CD4-positive, alpha-beta memory T cell (primary cell): Measurements from ENCODE around the gene C22orf42. TPM values are rescaled to one million over a fixed set of nuclear protein-coding genes. Genes with fewer than 3 reads are reported as not detected.

Experiments used
- CTCF ChIA-PET: fragments of 350-600 bp; sonication (Branson Sonifier 250); formaldehyde crosslinking; loops from one replicate; lab custom pipeline; 2021; ENCODE audit warnings: inconsistent platforms; ENCODE audit not compliant: partially characterized antibody; lab: Charles Lee
- POLR2A ChIA-PET: fragments of 350-600 bp; sonication (Branson Sonifier 250); formaldehyde crosslinking; loops from one replicate; lab custom pipeline; 2021; ENCODE audit not compliant: partially characterized antibody; lab: Charles Lee
- DNase-seq, 5 donors: peaks; one replicate each; pipeline versions ENCODE4 v3.0.0 to v3.0.0-alpha.2; 2020 to 2022; ENCODE audit warnings: mixed read lengths in 1 of 5
- H3K27ac ChIP-seq: one replicate; pipeline ENCODE4 v1.7.0; 2013; ENCODE audit warnings: low read depth, low read length
- H3K27me3 ChIP-seq: 2 replicates; pipeline ENCODE4 v1.7.0; 2013; ENCODE audit warnings: mild to moderate bottlenecking, low read length, moderate library complexity; ENCODE audit not compliant: insufficient read depth
- H3K36me3 ChIP-seq: 2 replicates; pipeline ENCODE4 v1.7.0; 2013; ENCODE audit warnings: mild to moderate bottlenecking, low read length, moderate library complexity; ENCODE audit not compliant: insufficient read depth
- H3K4me1 ChIP-seq: 2 replicates; pipeline ENCODE4 v1.7.0; 2013; ENCODE audit warnings: mild to moderate bottlenecking, low read length, moderate library complexity; ENCODE audit not compliant: insufficient read depth
- H3K4me3 ChIP-seq, 2 donors: one replicate each; pipeline ENCODE4 v1.7.0; 2013; ENCODE audit warnings: low read length in 2 of 2, mild to moderate bottlenecking in 1 of 2
- H3K9me3 ChIP-seq, 2 donors: one replicate each; pipeline ENCODE4 v1.7.0; 2013; ENCODE audit warnings: low read length in 2 of 2, control low read depth in 1 of 2; ENCODE audit not compliant: control insufficient read depth in 1 of 2
- H3K27ac Mint-ChIP-seq, 7 donors: one replicate each; pipeline ENCODE4 v1.8.0; 2020 to 2021; ENCODE audit warnings: mixed read lengths in 7 of 7, mild to moderate bottlenecking in 6 of 7, inconsistent platforms in 3 of 7, moderate library complexity in 3 of 7
- H3K27me3 Mint-ChIP-seq, 2 donors: one replicate each; pipeline ENCODE4 v1.8.0; 2020 to 2021; ENCODE audit warnings: mixed read lengths in 2 of 2
- H3K36me3 Mint-ChIP-seq, 2 donors: one replicate each; pipeline ENCODE4 v1.8.0; 2020 to 2021; ENCODE audit warnings: mixed read lengths in 2 of 2, inconsistent platforms in 1 of 2, mild to moderate bottlenecking in 1 of 2
- H3K4me1 Mint-ChIP-seq, 4 donors: one replicate each; pipeline ENCODE4 v1.8.0; 2020 to 2021; ENCODE audit warnings: mixed read lengths in 4 of 4, mild to moderate bottlenecking in 1 of 4
- H3K4me3 Mint-ChIP-seq, 8 donors: one replicate each; pipeline ENCODE4 v1.8.0; 2020 to 2021; ENCODE audit warnings: mixed read lengths in 8 of 8, mild to moderate bottlenecking in 7 of 8, moderate library complexity in 6 of 8, inconsistent platforms in 3 of 8
- H3K9me3 Mint-ChIP-seq, 8 donors: one replicate each; pipeline ENCODE4 v1.8.0; 2020 to 2021; ENCODE audit warnings: mixed read lengths in 8 of 8, mild to moderate bottlenecking in 5 of 8, inconsistent platforms in 3 of 8, moderate library complexity in 1 of 8
- intact Hi-C: fragments of 100-400 bp; cut with micrococcal nuclease; formaldehyde crosslinking; loops from one replicate; pipeline ENCODE4 v1.15.1; 2023
- polyA plus RNA-seq, 2 donors: library from polyadenylated mRNA; unstranded; fragments of 300-500 nt; fragmentation: Illumina TruSeq; gene quantifications; one replicate each; pipeline ENCODE4 v1.2.3, GENCODE V29; 2021
- total RNA-seq, 2 experiments: library from RNA; stranded (reverse); gene quantifications; one replicate each; pipeline ENCODE4 v1.2.3, GENCODE V29; 2021

Gene C22orf42, protein sequence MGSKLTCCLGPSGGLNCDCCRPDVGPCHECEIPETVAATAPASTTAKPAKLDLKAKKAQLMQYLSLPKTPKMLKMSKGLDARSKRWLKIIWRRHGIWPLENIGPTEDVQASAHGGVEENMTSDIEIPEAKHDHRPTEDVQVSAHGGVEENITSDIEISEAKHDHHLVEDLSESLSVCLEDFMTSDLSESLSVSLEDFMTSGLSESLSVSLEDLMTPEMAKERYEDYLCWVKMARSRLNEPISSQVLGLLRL
- total RNA-seq (not detected), polyA plus RNA-seq (not detected)

DNA sequence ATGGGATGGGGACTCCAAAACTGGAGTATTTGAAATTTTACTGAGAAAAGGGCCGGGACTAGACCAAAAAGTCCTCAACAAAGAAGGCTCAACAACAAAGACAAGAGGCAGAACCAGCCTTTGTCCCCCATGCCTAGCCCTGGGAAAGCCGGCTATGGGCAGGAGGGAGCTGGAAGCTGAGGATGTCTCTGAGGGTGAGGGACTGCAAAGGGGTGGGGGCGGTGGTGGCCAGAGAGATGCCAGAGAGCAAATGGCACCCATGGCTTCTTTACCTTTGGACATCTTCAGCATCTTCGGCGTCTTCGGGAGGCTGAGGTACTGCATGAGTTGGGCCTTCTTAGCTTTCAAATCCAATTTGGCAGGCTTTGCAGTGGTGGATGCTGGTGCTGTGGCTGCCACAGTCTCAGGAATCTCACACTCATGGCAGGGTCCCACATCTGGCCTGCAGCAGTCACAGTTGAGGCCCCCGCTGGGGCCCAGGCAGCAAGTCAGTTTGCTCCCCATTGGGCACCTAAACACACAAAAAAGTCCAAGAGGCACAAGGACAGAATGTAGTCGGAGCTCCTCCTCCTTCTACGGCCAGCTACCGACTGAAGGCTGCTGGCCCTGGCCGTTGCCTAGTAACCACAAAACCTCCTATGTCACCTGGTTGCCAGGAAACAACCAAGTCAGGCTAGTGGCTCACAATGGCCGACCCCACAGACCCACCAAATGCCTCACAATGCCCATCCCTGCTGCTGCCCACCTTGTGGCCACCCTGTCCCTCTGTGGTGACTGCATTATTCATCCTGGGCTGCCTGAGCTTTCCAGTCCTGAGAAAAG lies at the start of gene C22orf42:
Gene C22orf42 (minus strand): TSS at position 592 of the 822 bp plus-strand sequence. CDS start 88 bp downstream, at position 504.
- Histone ChIP-seq H3K4me3 (no peak within 1 kb of the TSS), H3K4me1 (no peaks in the 10 kb centered on the region), H3K27ac (no peak within 1 kb of the TSS), H3K9me3 (no peaks in the 10 kb centered on the region), H3K27me3 (no peaks in the 10 kb centered on the region), H3K36me3 (no peaks in the 10 kb centered on the region)
- ChIA-PET CTCF (interaction anchor here (0.9 to 1.1 kb wide), 2 partner anchors 17 to 43 kb away, joined by 3 read pairs; no protein-coding TSS in a partner anchor), POLR2A (no interaction called here)
- no peak for DNase-seq
- peaks cover 5 to 9% (median 8%) of the 10 kb centered on the region in 4 donors for H3K4me1 Mint-ChIP-seq
- no peaks in the 10 kb centered on the region for H3K9me3 Mint-ChIP-seq
- H3K4me3 Mint-ChIP-seq = no peak within 1 kb of the TSS
- H3K27ac Mint-ChIP-seq = no peak within 1 kb of the TSS
- intact Hi-C loops = no loop called here
- no peaks in the 10 kb centered on the region for H3K36me3 Mint-ChIP-seq
- peaks cover 2 to 7% of the 10 kb centered on the region in 2 donors for H3K27me3 Mint-ChIP-seq

DNA sequence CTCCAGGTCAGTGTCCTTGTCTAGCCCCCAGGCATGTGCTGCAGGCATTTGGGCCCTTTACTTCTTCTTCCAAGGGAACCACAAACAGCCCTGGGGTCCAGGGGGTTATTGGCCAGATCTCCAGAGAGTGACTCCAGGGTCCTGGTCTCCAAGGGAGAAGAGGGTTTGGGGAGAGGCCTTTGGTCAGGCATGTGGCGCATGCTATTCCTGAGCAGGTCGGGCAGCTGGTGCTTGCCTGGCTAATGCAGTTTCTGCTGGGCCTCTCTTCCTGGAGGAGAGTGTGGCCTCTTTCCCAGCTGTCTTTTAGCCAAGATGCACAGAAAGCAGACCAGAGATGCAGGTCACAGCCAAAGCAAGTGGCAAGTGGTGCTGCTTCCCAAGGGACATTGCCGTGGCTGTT lies 49.6 kb upstream of the C22orf42 start:
- peaks cover 0 to 23% of the 10 kb centered on the region in 2 donors for H3K36me3 Mint-ChIP-seq
- Histone ChIP-seq H3K27ac (no peak overlapping the region), H3K4me1 (peaks cover 21% of the 10 kb centered on the region), H3K9me3 (no peaks in the 10 kb centered on the region), H3K36me3 (no peaks in the 10 kb centered on the region), H3K27me3 (no peaks in the 10 kb centered on the region), H3K4me3 (no peak overlapping the region)
- ChIA-PET POLR2A (no interaction called here), CTCF (interaction anchor here (2.4 to 3.2 kb wide), 2 partner anchors 9 to 57 kb away, joined by 10 to 11 read pairs; no protein-coding TSS in a partner anchor)
- H3K27me3 Mint-ChIP-seq = peaks cover 0 to 2% of the 10 kb centered on the region in 2 donors
- H3K4me1 Mint-ChIP-seq = peaks cover 12 to 35% (median 26%) of the 10 kb centered on the region in 4 donors
- intact Hi-C loops = no loop called here
- H3K27ac Mint-ChIP-seq = peak overlapping the region in 1 of 7 donors; percentile 22
- H3K4me3 Mint-ChIP-seq = no peak overlapping the region
- no peaks in the 10 kb centered on the region for H3K9me3 Mint-ChIP-seq
- no peak for DNase-seq

- peaks cover 0 to 2% of the 10 kb centered on the region in 2 donors for H3K27me3 Mint-ChIP-seq
- H3K27ac ChIP-seq = no peak overlapping the region
- no peaks in the 10 kb centered on the region for H3K27me3 ChIP-seq
- H3K4me1 ChIP-seq = peaks cover 27% of the 10 kb centered on the region
- H3K27ac Mint-ChIP-seq = no peak overlapping the region
- no peaks in the 10 kb centered on the region for H3K36me3 ChIP-seq
- no peak for DNase-seq
- H3K4me3 Mint-ChIP-seq = no peak overlapping the region
- peaks cover 12 to 42% (median 31%) of the 10 kb centered on the region in 4 donors for H3K4me1 Mint-ChIP-seq
- intact Hi-C loops = loop anchor here (1.0 kb wide), 1 partner anchor 105 kb away; no protein-coding TSS in a partner anchor
- no peaks in the 10 kb centered on the region for H3K9me3 Mint-ChIP-seq
- CTCF ChIA-PET = interaction anchor here (1.2 to 2.4 kb wide), 4 partner anchors 10 to 103 kb away, joined by 3 to 10 read pairs (median 4); no protein-coding TSS in a partner anchor
- no peaks in the 10 kb centered on the region for H3K9me3 ChIP-seq
- H3K36me3 Mint-ChIP-seq = peaks cover 0 to 23% of the 10 kb centered on the region in 2 donors
- no peak overlapping the region for H3K4me3 ChIP-seq
- POLR2A ChIA-PET = no interaction called here
Observed at GRCh38 chr22:32207971-32208480, 48.9 kb upstream of the C22orf42 start.

- Mint-ChIP-seq H3K4me1 (peaks cover 16 to 50% (median 37%) of the 10 kb centered on the region in 4 donors), H3K27me3 (peaks cover 0 to 2% of the 10 kb centered on the region in 2 donors), H3K36me3 (peaks cover 0 to 18% of the 10 kb centered on the region in 2 donors), H3K9me3 (peaks cover 0 to 1% (median 0%) of the 10 kb centered on the region in 8 donors), H3K27ac (peak overlapping the region in 4 of 7 donors; percentile 62 to 79 (median 76)), H3K4me3 (peak overlapping the region; percentile 42 to 76 (median 56))
- H3K27ac ChIP-seq = no peak overlapping the region
- DNase-seq = peak in 3 of 5 donors; percentile 33 to 42 (median 36)
- POLR2A ChIA-PET = no interaction called here
- CTCF ChIA-PET = interaction anchor here (1.0 to 2.4 kb wide), 5 partner anchors 11 to 103 kb away, joined by 3 to 10 read pairs (median 4); no protein-coding TSS in a partner anchor
- H3K36me3 ChIP-seq = no peaks in the 10 kb centered on the region
- H3K4me1 ChIP-seq = peaks cover 37% of the 10 kb centered on the region
- H3K4me3 ChIP-seq = no peak overlapping the region
- H3K9me3 ChIP-seq = no peaks in the 10 kb centered on the region
- no peaks in the 10 kb centered on the region for H3K27me3 ChIP-seq
- intact Hi-C loops = loop anchor here (1.0 kb wide), 1 partner anchor 104 kb away; no protein-coding TSS in a partner anchor
Observed at GRCh38 chr22:32206774-32207758, 48.0 kb upstream of the C22orf42 start.

GRCh38 chr22:32205974-32206773 lies 47.1 kb upstream of the C22orf42 start:
- Histone ChIP-seq H3K27me3 (no peaks in the 10 kb centered on the region), H3K4me3 (no peak overlapping the region), H3K36me3 (no peaks in the 10 kb centered on the region), H3K4me1 (peaks cover 46% of the 10 kb centered on the region), H3K27ac (no peak overlapping the region), H3K9me3 (no peaks in the 10 kb centered on the region)
- ChIA-PET CTCF (interaction anchor here (1.0 to 2.4 kb wide), 2 partner anchors 12 to 18 kb away, joined by 3 to 10 read pairs; no protein-coding TSS in a partner anchor), POLR2A (no interaction called here)
- Mint-ChIP-seq H3K27me3 (peaks cover 0 to 2% of the 10 kb centered on the region in 2 donors), H3K9me3 (peaks cover 0 to 1% (median 0%) of the 10 kb centered on the region in 8 donors), H3K4me1 (peaks cover 20 to 59% (median 43%) of the 10 kb centered on the region in 4 donors), H3K27ac (peak overlapping the region in 3 of 7 donors; percentile 29 to 95 (median 79)), H3K36me3 (peaks cover 0 to 18% of the 10 kb centered on the region in 2 donors), H3K4me3 (peak overlapping the region in 6 of 8 donors; percentile 33 to 93 (median 60))
- intact Hi-C loops = loop anchor here (2.0 kb wide), 1 partner anchor 61 kb away; no protein-coding TSS in a partner anchor
- no peak for DNase-seq
